HFFc6 (cell line): ENCODE measurements around the gene CELSR1. TPM values are rescaled to one million over a fixed set of nuclear protein-coding genes. Genes with fewer than 3 reads are reported as not detected.
"Not testable (repeated sequence)": the region's sequence is repeated elsewhere in the genome, so short reads cannot be mapped to it uniquely, and the experiment has no call there.

ENCODE experiments used
- DNase-seq: peaks from one replicate; pipeline ENCODE4 v3.0.0-alpha.2; 2018
- H3K27ac Mint-ChIP-seq: 2 replicates; pipeline ENCODE4 v1.8.0; 2020; ENCODE audit warnings: mild to moderate bottlenecking, mixed read lengths
- H3K27me3 Mint-ChIP-seq: 2 replicates; pipeline ENCODE4 v1.8.0; 2021; ENCODE audit warnings: mild to moderate bottlenecking, moderate library complexity, mixed read lengths; ENCODE audit not compliant: insufficient read depth
- H3K36me3 Mint-ChIP-seq: 2 replicates; pipeline ENCODE4 v1.8.0; 2021; ENCODE audit warnings: low read depth, mixed read lengths
- H3K4me1 Mint-ChIP-seq: 2 replicates; pipeline ENCODE4 v1.8.0; 2020; ENCODE audit warnings: low read depth, mixed read lengths
- H3K4me3 Mint-ChIP-seq: 2 replicates; pipeline ENCODE4 v1.8.0; 2020; ENCODE audit warnings: mild to moderate bottlenecking, moderate library complexity, mixed read lengths
- H3K9me3 Mint-ChIP-seq: 2 replicates; pipeline ENCODE4 v1.8.0; 2020; ENCODE audit warnings: mild to moderate bottlenecking, mixed read lengths
- total RNA-seq, 6 experiments: library from RNA; stranded (reverse); fragmentation: NEBNext Ultra II Directional; extraction: Animal tissue kit (Norgen Biotek cat#: 25700); gene quantifications; 2 replicates in 1 of 6; 3 replicates in 5 of 6; pipeline ENCODE4 v1.2.3, GENCODE V29; 2021
- TF ChIP-seq, protein P1 (sequence below): fragments of 200-600 bp; sonication (generic); IDR thresholded peaks from 2 replicates; pipeline ENCODE4 v1.5.0; 2021; ENCODE audit warnings: antibody characterized with exemption, mild to moderate bottlenecking

The CELSR1 gene
- total RNA-seq, 6 experiments from 2014 or later: 4.7 to 8.2 (median 6.5) TPM

DNA sequence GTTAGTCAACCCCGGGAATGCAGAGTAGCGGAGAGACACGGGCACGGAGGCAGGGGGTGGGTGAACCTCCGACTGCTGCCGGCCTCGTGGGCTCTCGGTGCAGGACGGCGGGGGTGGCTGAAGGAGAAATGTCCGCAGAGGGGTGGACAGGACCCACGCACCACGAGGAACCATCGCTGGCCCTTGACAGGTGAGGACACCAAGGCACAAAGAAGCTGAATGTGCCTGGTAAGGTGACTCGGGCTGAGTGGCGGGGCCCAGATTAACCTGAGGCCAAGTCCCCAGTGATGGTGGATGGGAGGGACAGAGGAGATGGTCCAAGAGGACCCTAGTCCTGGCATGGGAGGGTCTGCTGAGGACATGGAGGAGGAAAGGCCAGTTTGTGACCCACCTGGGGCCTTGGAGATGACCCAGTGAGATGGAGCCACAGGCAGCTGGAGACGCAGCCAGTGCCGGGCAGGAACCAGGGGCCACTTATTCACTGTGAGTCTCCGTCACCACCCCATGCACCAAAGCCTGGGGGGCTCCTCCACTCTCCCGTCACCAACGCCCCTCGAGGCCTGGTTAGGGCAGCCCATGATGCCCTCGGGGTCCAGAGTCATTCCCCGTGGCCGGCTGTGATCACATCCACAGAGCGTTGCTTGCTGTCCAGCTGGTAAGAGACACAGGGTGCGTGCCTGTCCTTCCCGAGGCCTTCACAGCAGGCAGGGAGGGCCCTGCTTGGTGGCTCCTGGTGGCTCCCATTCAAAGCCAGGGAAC, 64.2 kb downstream of the CELSR1 start:
- TF ChIP-seq, protein P1, sequence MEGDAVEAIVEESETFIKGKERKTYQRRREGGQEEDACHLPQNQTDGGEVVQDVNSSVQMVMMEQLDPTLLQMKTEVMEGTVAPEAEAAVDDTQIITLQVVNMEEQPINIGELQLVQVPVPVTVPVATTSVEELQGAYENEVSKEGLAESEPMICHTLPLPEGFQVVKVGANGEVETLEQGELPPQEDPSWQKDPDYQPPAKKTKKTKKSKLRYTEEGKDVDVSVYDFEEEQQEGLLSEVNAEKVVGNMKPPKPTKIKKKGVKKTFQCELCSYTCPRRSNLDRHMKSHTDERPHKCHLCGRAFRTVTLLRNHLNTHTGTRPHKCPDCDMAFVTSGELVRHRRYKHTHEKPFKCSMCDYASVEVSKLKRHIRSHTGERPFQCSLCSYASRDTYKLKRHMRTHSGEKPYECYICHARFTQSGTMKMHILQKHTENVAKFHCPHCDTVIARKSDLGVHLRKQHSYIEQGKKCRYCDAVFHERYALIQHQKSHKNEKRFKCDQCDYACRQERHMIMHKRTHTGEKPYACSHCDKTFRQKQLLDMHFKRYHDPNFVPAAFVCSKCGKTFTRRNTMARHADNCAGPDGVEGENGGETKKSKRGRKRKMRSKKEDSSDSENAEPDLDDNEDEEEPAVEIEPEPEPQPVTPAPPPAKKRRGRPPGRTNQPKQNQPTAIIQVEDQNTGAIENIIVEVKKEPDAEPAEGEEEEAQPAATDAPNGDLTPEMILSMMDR: no peak
- H3K36me3 Mint-ChIP-seq: no peaks in the 10 kb centered on the region

DNA sequence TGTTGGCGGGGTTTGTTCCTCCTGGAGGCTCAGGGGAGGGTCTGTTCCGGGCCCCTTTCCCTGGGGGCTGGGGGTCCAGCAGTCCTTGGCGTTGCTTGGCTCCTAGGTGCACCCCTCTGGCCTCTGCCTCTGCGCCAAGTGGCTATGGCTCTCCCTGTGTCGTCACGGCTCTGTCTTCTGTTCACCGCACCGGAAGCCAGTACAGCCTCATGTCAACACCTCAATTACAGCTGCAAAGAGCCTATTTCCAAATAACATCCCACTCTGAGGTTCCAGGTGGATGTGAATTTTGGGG, 64.8 kb downstream of the CELSR1 start:
- Mint-ChIP-seq H3K27ac (no peak overlapping the region), H3K4me1 (no peaks in the 10 kb centered on the region), H3K27me3 (peaks cover 6% of the 10 kb centered on the region), H3K4me3 (no peak overlapping the region), H3K36me3 (no peaks in the 10 kb centered on the region), H3K9me3 (peaks cover 14% of the 10 kb centered on the region; the same call in 1 of the 2 replicates)
- no peak for DNase-seq
- TF ChIP-seq, protein P1: no peak

More for the DNA sequence above, 64.2 kb downstream of the CELSR1 start:
- Mint-ChIP-seq H3K27ac (no peak overlapping the region), H3K4me1 (no peaks in the 10 kb centered on the region), H3K27me3 (peaks cover 6% of the 10 kb centered on the region), H3K4me3 (no peak overlapping the region), H3K9me3 (peaks cover 13% of the 10 kb centered on the region; the same call in 1 of the 2 replicates)
- no peak for DNase-seq

DNA sequence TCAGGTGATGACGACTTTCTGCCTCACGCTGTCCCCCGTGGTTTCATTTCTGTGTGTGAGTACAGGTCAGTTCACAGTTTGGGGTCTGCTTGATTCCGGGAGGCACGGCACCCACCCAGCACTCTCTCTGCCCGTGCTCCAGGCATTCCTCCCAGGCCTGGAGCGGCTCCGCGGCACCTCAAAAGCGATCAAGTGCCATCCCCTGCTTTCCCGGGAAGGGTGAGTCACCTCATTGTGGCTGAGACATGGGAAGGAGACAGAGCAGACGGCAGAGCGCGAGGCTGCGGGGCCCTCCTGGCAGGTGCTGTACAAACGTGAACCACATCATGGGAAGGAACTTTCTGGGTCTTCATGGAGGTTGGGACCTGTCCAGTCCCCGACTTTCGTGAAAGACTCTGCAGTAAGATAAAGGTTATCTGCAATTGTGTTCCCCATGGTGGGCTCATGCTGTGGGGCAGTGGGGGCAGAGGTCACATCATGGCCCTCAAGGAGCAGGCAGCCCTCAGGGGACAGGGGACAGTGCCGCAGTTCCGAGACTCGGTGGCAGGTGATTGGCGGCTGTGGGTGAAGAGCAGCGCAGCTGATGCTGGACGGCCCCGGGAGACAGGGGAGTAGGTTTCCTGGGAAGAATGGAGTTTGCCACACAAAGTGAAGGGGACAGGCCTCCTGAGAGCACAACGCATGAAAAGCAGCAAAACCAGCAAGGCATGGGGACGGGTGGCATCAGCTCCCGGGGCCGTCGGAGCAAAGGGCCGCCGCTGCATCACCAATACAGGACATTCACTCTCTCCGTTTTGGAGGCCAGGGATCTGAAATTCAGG, 65.3 kb downstream of the CELSR1 start:
- Mint-ChIP-seq H3K4me3 (no peak overlapping the region), H3K9me3 (peaks cover 14% of the 10 kb centered on the region; the same call in 1 of the 2 replicates), H3K27me3 (peaks cover 6% of the 10 kb centered on the region), H3K27ac (no peak overlapping the region), H3K36me3 (no peaks in the 10 kb centered on the region), H3K4me1 (no peaks in the 10 kb centered on the region)
- DNase-seq: no peak
- TF ChIP-seq, protein P1: no peak

DNA sequence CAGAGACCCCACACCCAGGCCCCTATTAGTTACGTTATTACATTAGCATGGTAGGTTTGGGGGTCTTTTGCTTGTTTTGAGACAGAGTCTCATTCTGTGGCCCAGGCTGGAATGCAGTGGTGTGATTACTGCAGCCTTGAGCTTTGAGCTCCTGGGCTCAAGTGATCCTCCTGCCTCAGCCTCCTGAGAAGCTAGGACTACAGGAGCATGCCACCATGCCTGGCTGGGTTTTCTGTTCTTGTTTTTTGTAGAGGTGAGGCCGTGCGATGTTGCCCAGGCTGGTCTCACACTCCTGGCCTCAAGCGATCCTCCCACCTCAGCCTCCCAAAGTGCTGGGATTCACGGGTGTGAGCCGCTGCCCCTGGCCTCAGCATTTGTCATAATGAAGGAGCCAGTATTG, 66.1 kb downstream of the CELSR1 start:
- not testable (repeated sequence) for H3K36me3 Mint-ChIP-seq, H3K4me1 Mint-ChIP-seq, H3K4me3 Mint-ChIP-seq, DNase-seq, H3K27ac Mint-ChIP-seq
- H3K27me3 Mint-ChIP-seq: peaks cover 10% of the 10 kb centered on the region
- peaks cover 14% of the 10 kb centered on the region; the same call in 1 of the 2 replicates for H3K9me3 Mint-ChIP-seq

DNA sequence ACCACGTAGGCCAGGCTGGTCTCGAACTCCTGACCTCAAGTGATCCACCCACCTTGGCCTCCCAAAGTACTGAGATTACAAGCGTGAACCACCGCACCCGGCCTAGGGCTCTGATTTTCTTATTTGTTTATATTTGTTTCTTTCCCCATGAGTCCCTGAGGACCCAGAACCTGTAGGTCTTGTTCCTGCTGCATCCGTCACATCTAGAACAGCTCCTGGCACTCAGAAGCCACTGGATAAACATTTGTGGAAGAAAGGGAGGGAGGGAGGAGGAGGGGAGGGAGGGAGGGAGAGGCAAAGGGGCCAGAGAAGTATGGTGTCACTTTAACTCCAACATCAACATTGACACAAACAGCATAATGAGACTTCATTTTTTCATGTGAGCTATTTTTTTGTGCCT, 67.7 kb downstream of the CELSR1 start:
- TF ChIP-seq, protein P1: no peak
- Mint-ChIP-seq H3K27me3 (peaks cover 7% of the 10 kb centered on the region), H3K27ac (no peak overlapping the region)

DNA sequence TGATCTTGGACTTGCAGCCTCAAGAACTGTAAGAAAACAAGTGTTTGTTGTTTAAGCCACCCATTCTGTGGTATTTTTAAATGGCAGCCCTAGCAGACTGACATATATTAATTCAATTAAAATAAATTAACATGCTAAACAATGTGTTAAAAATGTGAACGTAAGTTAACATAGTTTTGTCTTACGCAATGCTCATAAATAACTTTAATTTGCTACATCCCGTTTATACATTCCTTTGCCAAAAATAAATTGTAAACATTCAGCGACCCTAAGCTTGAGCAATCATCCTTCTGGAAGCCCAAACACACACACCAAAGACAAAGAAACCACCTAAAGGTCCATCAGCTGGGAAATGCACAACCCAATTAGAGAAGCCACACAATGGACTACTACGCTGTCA, 70.4 kb downstream of the CELSR1 start:
- TF ChIP-seq, protein P1: no peak
- DNase-seq: no peak
- no peaks in the 10 kb centered on the region for H3K36me3 Mint-ChIP-seq

More for the DNA sequence above, 67.7 kb downstream of the CELSR1 start:
- Mint-ChIP-seq H3K4me1 (no peaks in the 10 kb centered on the region), H3K9me3 (peaks cover 14% of the 10 kb centered on the region; the same call in 1 of the 2 replicates), H3K4me3 (no peak overlapping the region), H3K36me3 (no peaks in the 10 kb centered on the region)
- no peak for DNase-seq

More for the DNA sequence above, 70.4 kb downstream of the CELSR1 start:
- peaks cover 12% of the 10 kb centered on the region for H3K4me1 Mint-ChIP-seq
- H3K4me3 Mint-ChIP-seq: no peak overlapping the region
- H3K9me3 Mint-ChIP-seq: peaks cover 14% of the 10 kb centered on the region; the same call in 1 of the 2 replicates
- H3K27me3 Mint-ChIP-seq: peaks cover 8% of the 10 kb centered on the region
- H3K27ac Mint-ChIP-seq: no peak overlapping the region
